NCI-H524 treated with DMSO at 0.1 percent for 48 hours (cell line): Measurements from ENCODE around the gene DCHS1.

ENCODE experiments used
- DNase-seq: peaks from one replicate; lab custom pipeline; 2025; lab: John Stamatoyannopoulos, UW

Gene DCHS1

GRCh38 chr11:6586434-6587359, 68.9 kb downstream of the DCHS1 start:
- no peak for DNase-seq

- no peak for DNase-seq
These were observed 71.1 kb downstream of the DCHS1 start for GRCh38 chr11:6584528-6584927.

- DNase-seq: no peak
These were observed 72.0 kb downstream of the DCHS1 start for GRCh38 chr11:6583584-6583983.

GRCh38 chr11:6579681-6580080, 75.9 kb downstream of the DCHS1 start:
- no peak for DNase-seq

- DNase-seq: no peak
These were observed 77.5 kb downstream of the DCHS1 start for GRCh38 chr11:6578134-6578533.

- no peak for DNase-seq
These were observed 78.9 kb downstream of the DCHS1 start for GRCh38 chr11:6576471-6577373.

GRCh38 chr11:6574816-6575715, 80.5 kb downstream of the DCHS1 start:
- no peak for DNase-seq

GRCh38 chr11:6572215-6572614, 83.4 kb downstream of the DCHS1 start:
- no peak for DNase-seq

- no peak for DNase-seq
These were observed 84.1 kb downstream of the DCHS1 start for GRCh38 chr11:6571434-6572008.
